GM23338 (cell line): ENCODE results near the gene CD86. TPM values are rescaled to one million over a fixed set of nuclear protein-coding genes. Genes with fewer than 3 reads are reported as not detected.

Experiments used
- ATAC-seq: fragments of 200-7000 bp; cut with Tn5 transposase; 3 replicates; pipeline ENCODE4 v1.9.1; 2020
- DNase-seq: peaks from one replicate; pipeline ENCODE4 v3.0.0-alpha.2; 2015; ENCODE audit warnings: low spot score
- H2AFZ ChIP-seq: fragments of 200-600 bp; sonication (generic); 2 replicates; pipeline ENCODE4 v1.8.0; 2016; ENCODE audit warnings: antibody characterized with exemption, mild to moderate bottlenecking, moderate library complexity
- H3F3A ChIP-seq: fragments of 200-600 bp; sonication (generic); replicated peaks from 2 replicates; pipeline ENCODE4 v1.8.0; 2017; ENCODE audit warnings: antibody characterized with exemption, mixed run types, low read depth
- H3K27ac ChIP-seq: fragments of 200-600 bp; sonication (generic); 2 replicates; pipeline ENCODE4 v1.6.1; 2016; ENCODE audit warnings: low read depth
- H3K27me3 ChIP-seq: fragments of 200-600 bp; sonication (generic); 2 replicates; pipeline ENCODE4 v1.8.0; 2016; ENCODE audit warnings: mild to moderate bottlenecking, mixed run types, moderate library complexity; ENCODE audit not compliant: insufficient read depth
- H3K36me3 ChIP-seq: fragments of 200-600 bp; sonication (generic); 2 replicates; pipeline ENCODE4 v1.8.0; 2016; ENCODE audit warnings: mild to moderate bottlenecking; ENCODE audit not compliant: insufficient read depth
- H3K4me1 ChIP-seq: fragments of 200-600 bp; sonication (generic); 2 replicates; pipeline ENCODE4 v1.8.0; 2016; ENCODE audit warnings: mild to moderate bottlenecking, moderate library complexity; ENCODE audit not compliant: insufficient read depth
- H3K4me2 ChIP-seq: fragments of 200-600 bp; sonication (generic); 2 replicates; pipeline ENCODE4 v1.7.1; 2017; ENCODE audit warnings: mixed run types
- H3K4me3 ChIP-seq: fragments of 200-600 bp; sonication (generic); 2 replicates; pipeline ENCODE4 v1.6.1; 2016; ENCODE audit warnings: mixed run types
- H3K79me2 ChIP-seq: fragments of 200-600 bp; sonication (generic); replicated peaks from 2 replicates; pipeline ENCODE4 v1.8.0; 2017; ENCODE audit warnings: mild to moderate bottlenecking; ENCODE audit not compliant: insufficient read depth
- H3K9me2 ChIP-seq: fragments of 200-600 bp; sonication (generic); 2 replicates; pipeline ENCODE4 v1.8.0; 2017; ENCODE audit not compliant: insufficient read depth
- H4K20me1 ChIP-seq: fragments of 200-600 bp; sonication (generic); replicated peaks from 2 replicates; pipeline ENCODE4 v1.8.0; 2017; ENCODE audit warnings: mild to moderate bottlenecking; ENCODE audit not compliant: insufficient read depth
- H3K27ac Mint-ChIP-seq: 2 replicates; pipeline ENCODE4 v1.8.0; 2020; ENCODE audit warnings: inconsistent platforms, mild to moderate bottlenecking, moderate library complexity, mixed read lengths
- H3K27me3 Mint-ChIP-seq: 3 replicates; pipeline ENCODE4 v1.8.0; 2022; ENCODE audit warnings: low read depth, mild to moderate bottlenecking, moderate library complexity, mixed read lengths, inconsistent platforms; ENCODE audit not compliant: insufficient read depth, poor library complexity
- H3K36me3 Mint-ChIP-seq: 3 replicates; pipeline ENCODE4 v1.8.0; 2021; ENCODE audit warnings: low read depth, mild to moderate bottlenecking, inconsistent platforms, moderate library complexity, mixed read lengths
- H3K4me1 Mint-ChIP-seq: 3 replicates; pipeline ENCODE4 v1.8.0; 2020; ENCODE audit warnings: mild to moderate bottlenecking, inconsistent platforms, mixed read lengths
- H3K4me3 Mint-ChIP-seq: 3 replicates; pipeline ENCODE4 v1.8.0; 2021; ENCODE audit warnings: moderate library complexity, mild to moderate bottlenecking, inconsistent platforms, mixed read lengths
- H3K9me3 Mint-ChIP-seq: 3 replicates; pipeline ENCODE4 v1.8.0; 2020; ENCODE audit warnings: moderate library complexity, mild to moderate bottlenecking, inconsistent platforms, mixed read lengths
- CREB1 ChIP-seq: fragments of 250-450 bp; sonication (Bioruptor Pico); IDR thresholded peaks from 2 replicates; pipeline ENCODE4 v1.5.0; 2020; ENCODE audit warnings: low read depth, mild to moderate bottlenecking, moderate library complexity
- EZH2 ChIP-seq: fragments of 200-600 bp; sonication (generic); IDR thresholded peaks from one replicate; pipeline ENCODE4 v1.8.0; 2017; ENCODE audit warnings: antibody characterized with exemption, mild to moderate bottlenecking, low read depth; ENCODE audit not compliant: unreplicated experiment
- EZH2phosphoT487 ChIP-seq: fragments of 200-600 bp; sonication (generic); IDR thresholded peaks from one replicate; pipeline ENCODE4 v1.8.1; 2018; ENCODE audit warnings: antibody characterized with exemption; ENCODE audit not compliant: unreplicated experiment
- JUNB ChIP-seq: IDR thresholded peaks from one replicate; pipeline ENCODE4 v1.6.1; 2016; ENCODE audit warnings: antibody characterized with exemption; ENCODE audit not compliant: unreplicated experiment
- NANOG ChIP-seq: IDR thresholded peaks from 2 replicates; pipeline ENCODE4 v1.6.1; 2016; ENCODE audit warnings: antibody characterized with exemption, borderline replicate concordance
- POLR2AphosphoS5 ChIP-seq: IDR thresholded peaks from 2 replicates; pipeline ENCODE4 v1.6.1; 2016; ENCODE audit warnings: antibody characterized with exemption, low read depth
- STAT1 ChIP-seq: IDR thresholded peaks from one replicate; pipeline ENCODE4 v1.6.1; 2016; ENCODE audit warnings: antibody characterized with exemption; ENCODE audit not compliant: unreplicated experiment
- ZNF114 ChIP-seq: fragments of 250-450 bp; sonication (Bioruptor Pico); IDR thresholded peaks from 2 replicates; pipeline ENCODE4 v1.5.0; 2020; ENCODE audit warnings: mild to moderate bottlenecking, moderate library complexity
- ZNF331 ChIP-seq: fragments of 250-450 bp; sonication (Bioruptor Pico); IDR thresholded peaks from 2 replicates; pipeline ENCODE4 v1.5.0; 2020; ENCODE audit warnings: low read depth, mild to moderate bottlenecking, moderate library complexity
- ZNF462 ChIP-seq: fragments of 250-450 bp; sonication (Bioruptor Pico); IDR thresholded peaks from 2 replicates; pipeline ENCODE4 v1.5.0; 2020; ENCODE audit warnings: mild to moderate bottlenecking, moderate library complexity
- polyA plus RNA-seq: library from polyadenylated mRNA; unstranded; fragments of >200 nt; fragmentation: Nextera tagmentation; extraction: Ambion mirVana; gene quantifications from 2 replicates; pipeline ENCODE4 v1.2.1, GENCODE V29; 2016
- total RNA-seq: library from RNA; depleted of rRNA; stranded (reverse); fragments of >200 nt; shearing (Covaris generic); gene quantifications from 2 replicates; pipeline ENCODE4 v1.2.3, GENCODE V29; 2014
- TF ChIP-seq, protein P1 (sequence below): IDR thresholded peaks from 2 replicates; pipeline ENCODE4 v1.6.1; 2016; ENCODE audit warnings: antibody characterized with exemption
- TF ChIP-seq, protein P2 (sequence below), 2 experiments: fragments of 200-600 bp in 1 of 2; sonication (generic) in 1 of 2; conservative IDR thresholded peaks; 2 replicates each; pipeline versions ENCODE4 v1.5.1 to v1.6.1; 2016 to 2017; ENCODE audit warnings: antibody characterized with exemption in 2 of 2, low read depth in 2 of 2, mild to moderate bottlenecking in 2 of 2, moderate library complexity in 1 of 2
- TF ChIP-seq, protein P3 (sequence below): IDR thresholded peaks from one replicate; pipeline ENCODE4 v1.6.1; 2018; ENCODE audit warnings: antibody characterized with exemption; ENCODE audit not compliant: unreplicated experiment

Gene CD86
- total and polyA plus RNA-seq, 2 experiments from 2014 or later: 0.97 TPM; not detected in 1

DNA sequence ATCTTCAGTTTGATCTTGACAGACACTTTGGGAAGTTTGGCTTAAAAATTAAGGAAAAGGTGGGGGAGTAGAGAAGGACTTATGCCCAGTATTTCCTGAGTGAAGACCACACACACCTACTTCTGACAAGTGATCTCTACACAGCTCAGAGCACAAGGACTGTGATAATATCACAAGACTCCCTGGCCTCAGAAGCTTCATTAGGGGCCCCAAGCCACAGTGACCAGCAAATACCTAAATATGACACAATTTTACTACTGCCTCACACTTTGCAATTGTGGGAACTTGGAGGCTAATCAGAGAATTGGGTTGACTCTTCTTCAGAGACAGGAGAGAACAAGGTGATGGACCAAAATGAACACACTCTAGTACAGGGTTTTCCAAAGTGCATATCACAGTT lies 35.7 kb upstream of the CD86 start:
- Histone ChIP-seq H3K27ac (no peak overlapping the region), H3K4me1 (peaks cover 13% of the 10 kb centered on the region), H4K20me1 (no peaks in the 10 kb centered on the region), H2AFZ (no peak overlapping the region), H3K36me3 (no peaks in the 10 kb centered on the region), H3F3A (no peaks in the 10 kb centered on the region; the same call in 1 of the 2 replicates), H3K4me3 (no peak overlapping the region), H3K27me3 (no peaks in the 10 kb centered on the region; the same call in 1 of the 2 replicates), H3K9me2 (no peaks in the 10 kb centered on the region), H3K4me2 (no peak overlapping the region), H3K79me2 (no peaks in the 10 kb centered on the region)
- Mint-ChIP-seq H3K36me3 (no peaks in the 10 kb centered on the region), H3K27me3 (no peaks in the 10 kb centered on the region), H3K9me3 (no peaks in the 10 kb centered on the region), H3K27ac (no peak overlapping the region), H3K4me1 (peaks cover 15% of the 10 kb centered on the region), H3K4me3 (no peak overlapping the region)
- ATAC-seq (no peak), DNase-seq (no peak)
- TF ChIP-seq ZNF462 (no peak), EZH2 (no peak), ZNF331 (CRISPR knock-in tag) (no peak), NANOG (no peak), CREB1 (CRISPR knock-in tag) (no peak), JUNB (no peak), POLR2AphosphoS5 (no peak), EZH2phosphoT487 (no peak), ZNF114 (CRISPR knock-in tag) (no peak), STAT1 (no peak)
- TF ChIP-seq, protein P1, sequence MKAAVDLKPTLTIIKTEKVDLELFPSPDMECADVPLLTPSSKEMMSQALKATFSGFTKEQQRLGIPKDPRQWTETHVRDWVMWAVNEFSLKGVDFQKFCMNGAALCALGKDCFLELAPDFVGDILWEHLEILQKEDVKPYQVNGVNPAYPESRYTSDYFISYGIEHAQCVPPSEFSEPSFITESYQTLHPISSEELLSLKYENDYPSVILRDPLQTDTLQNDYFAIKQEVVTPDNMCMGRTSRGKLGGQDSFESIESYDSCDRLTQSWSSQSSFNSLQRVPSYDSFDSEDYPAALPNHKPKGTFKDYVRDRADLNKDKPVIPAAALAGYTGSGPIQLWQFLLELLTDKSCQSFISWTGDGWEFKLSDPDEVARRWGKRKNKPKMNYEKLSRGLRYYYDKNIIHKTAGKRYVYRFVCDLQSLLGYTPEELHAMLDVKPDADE: no peak
- TF ChIP-seq, protein P2, sequence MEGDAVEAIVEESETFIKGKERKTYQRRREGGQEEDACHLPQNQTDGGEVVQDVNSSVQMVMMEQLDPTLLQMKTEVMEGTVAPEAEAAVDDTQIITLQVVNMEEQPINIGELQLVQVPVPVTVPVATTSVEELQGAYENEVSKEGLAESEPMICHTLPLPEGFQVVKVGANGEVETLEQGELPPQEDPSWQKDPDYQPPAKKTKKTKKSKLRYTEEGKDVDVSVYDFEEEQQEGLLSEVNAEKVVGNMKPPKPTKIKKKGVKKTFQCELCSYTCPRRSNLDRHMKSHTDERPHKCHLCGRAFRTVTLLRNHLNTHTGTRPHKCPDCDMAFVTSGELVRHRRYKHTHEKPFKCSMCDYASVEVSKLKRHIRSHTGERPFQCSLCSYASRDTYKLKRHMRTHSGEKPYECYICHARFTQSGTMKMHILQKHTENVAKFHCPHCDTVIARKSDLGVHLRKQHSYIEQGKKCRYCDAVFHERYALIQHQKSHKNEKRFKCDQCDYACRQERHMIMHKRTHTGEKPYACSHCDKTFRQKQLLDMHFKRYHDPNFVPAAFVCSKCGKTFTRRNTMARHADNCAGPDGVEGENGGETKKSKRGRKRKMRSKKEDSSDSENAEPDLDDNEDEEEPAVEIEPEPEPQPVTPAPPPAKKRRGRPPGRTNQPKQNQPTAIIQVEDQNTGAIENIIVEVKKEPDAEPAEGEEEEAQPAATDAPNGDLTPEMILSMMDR (conservative IDR thresholded peaks at IDR 0.05; ENCODE audit: low read depth in 2 of 2): no peak
- TF ChIP-seq, protein P3, sequence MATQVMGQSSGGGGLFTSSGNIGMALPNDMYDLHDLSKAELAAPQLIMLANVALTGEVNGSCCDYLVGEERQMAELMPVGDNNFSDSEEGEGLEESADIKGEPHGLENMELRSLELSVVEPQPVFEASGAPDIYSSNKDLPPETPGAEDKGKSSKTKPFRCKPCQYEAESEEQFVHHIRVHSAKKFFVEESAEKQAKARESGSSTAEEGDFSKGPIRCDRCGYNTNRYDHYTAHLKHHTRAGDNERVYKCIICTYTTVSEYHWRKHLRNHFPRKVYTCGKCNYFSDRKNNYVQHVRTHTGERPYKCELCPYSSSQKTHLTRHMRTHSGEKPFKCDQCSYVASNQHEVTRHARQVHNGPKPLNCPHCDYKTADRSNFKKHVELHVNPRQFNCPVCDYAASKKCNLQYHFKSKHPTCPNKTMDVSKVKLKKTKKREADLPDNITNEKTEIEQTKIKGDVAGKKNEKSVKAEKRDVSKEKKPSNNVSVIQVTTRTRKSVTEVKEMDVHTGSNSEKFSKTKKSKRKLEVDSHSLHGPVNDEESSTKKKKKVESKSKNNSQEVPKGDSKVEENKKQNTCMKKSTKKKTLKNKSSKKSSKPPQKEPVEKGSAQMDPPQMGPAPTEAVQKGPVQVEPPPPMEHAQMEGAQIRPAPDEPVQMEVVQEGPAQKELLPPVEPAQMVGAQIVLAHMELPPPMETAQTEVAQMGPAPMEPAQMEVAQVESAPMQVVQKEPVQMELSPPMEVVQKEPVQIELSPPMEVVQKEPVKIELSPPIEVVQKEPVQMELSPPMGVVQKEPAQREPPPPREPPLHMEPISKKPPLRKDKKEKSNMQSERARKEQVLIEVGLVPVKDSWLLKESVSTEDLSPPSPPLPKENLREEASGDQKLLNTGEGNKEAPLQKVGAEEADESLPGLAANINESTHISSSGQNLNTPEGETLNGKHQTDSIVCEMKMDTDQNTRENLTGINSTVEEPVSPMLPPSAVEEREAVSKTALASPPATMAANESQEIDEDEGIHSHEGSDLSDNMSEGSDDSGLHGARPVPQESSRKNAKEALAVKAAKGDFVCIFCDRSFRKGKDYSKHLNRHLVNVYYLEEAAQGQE: no peak
